ENCODE results near the gene BLOC1S6. TPM values are rescaled to one million over a fixed set of nuclear protein-coding genes. Genes with fewer than 3 reads are reported as not detected.

BLOC1S6 gene
- 30.6 and 47.7 TPM in 2 replicates for total RNA-seq

GRCh38 chr15:45587095-45587862 lies at the start of gene BLOC1S6:
Gene BLOC1S6, plus strand, starts transcription at chr15:45587379. Its CDS starts 65 bp downstream, at chr15:45587444.

GRCh38 chr15:45634432-45635190 lies 47.4 kb downstream of the BLOC1S6 start, which contains the start of gene SQOR:
Gene SQOR, plus strand, starts transcription at chr15:45635029. Its CDS starts 23,895 bp downstream, at chr15:45658924.

Small RNAs within 50 kb of the gene (small RNA-seq; reads per million reads assigned to genes)
- gene DPPA5P2: not detected
- not detected for gene RF00019

Other genes starting within 250 kb of the BLOC1S6 start
- gene GATM, start 208.8 kb upstream of the BLOC1S6 start, total RNA-seq: 0.54 and 0.79 TPM in 2 replicates
- gene SLC30A4, start 64.6 kb upstream of the BLOC1S6 start, total RNA-seq: 10.5 and 11.8 TPM in 2 replicates
- 1.6 and 3.9 TPM in 2 replicates for gene SQOR, start 47.6 kb downstream of the BLOC1S6 start, total RNA-seq

Measured in placental epithelial cell (primary cell).